ENCODE data around the gene IFNA16.
"Not testable (repeated sequence)": the region's sequence is repeated elsewhere in the genome, so short reads cannot be mapped to it uniquely, and the experiment has no call there.

Gene IFNA16

DNA sequence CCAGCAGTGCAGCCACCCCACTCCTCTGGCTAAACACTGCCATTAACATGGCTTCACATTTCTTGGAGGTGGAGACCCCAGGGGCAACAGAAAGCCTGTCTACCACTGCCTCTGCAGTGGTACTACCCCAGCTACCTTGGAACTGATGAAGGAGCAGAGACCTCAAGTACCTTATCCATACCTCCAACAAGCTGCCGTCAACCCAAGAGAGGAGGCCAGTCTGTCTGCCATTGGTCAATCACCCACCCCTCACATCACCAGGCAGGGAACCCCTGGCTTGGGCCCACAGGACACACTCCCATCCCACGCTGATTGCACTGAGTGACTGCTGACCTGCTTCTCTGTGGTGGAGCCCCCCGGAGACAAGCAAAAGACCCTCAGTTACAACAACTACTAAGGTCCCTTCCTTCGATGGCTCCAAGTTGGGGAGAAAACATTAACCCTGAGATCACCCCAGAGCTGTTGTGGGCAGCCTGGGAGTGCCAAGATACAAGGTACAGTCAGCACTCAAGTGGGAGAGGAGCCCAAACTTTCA lies 17.1 kb upstream of the IFNA16 start:
- H3K27ac ChIP-seq (ENCODE audit: low read depth, low read length, severe bottlenecking): no peak overlapping the region
- H3K4me1 ChIP-seq (ENCODE audit: control insufficient read depth, insufficient read depth, low read length, poor library complexity, severe bottlenecking): no peaks in the 10 kb centered on the region
- H3K9me3 ChIP-seq (ENCODE audit: control insufficient read depth, low read length): no peaks in the 10 kb centered on the region
- 67 to 100% methylated on average over 2 to 3 of the region's 4 CpGs for WGBS, 2 experiments (ENCODE audit: insufficient coverage in 2 of 2)
- no peaks in the 10 kb centered on the region for H3K36me3 ChIP-seq (ENCODE audit: control insufficient read depth, insufficient read depth, low read length)
- no peak overlapping the region for H3K4me3 ChIP-seq (ENCODE audit: extremely low read depth, insufficient read depth, low read length, poor library complexity, severe bottlenecking)

DNA sequence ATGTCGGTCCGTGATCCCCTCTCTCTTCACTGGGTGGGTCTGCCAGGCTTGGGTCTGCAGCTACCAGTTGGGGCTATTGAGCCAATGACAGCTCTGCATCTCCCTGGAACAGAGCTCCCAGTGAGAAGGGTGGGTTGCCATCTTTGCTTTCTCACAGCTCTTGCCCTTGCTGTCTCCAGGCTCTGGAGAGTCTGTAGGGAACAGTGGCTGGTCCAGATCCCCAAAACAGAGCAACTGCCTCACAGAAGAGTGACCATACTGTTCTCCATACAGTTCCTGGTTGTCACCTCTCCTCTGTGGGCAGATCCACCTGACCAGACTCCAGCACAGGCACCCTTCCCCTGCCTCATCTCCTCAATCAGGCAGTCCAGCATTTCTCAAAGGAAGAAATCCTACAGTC lies 16.1 kb upstream of the IFNA16 start:
- H3K4me1 ChIP-seq (ENCODE audit: control insufficient read depth, insufficient read depth, low read length, poor library complexity, severe bottlenecking): no peaks in the 10 kb centered on the region
- no peaks in the 10 kb centered on the region for H3K9me3 ChIP-seq (ENCODE audit: control insufficient read depth, low read length)
- no peak overlapping the region for H3K27ac ChIP-seq (ENCODE audit: low read depth, low read length, severe bottlenecking)
- no peaks in the 10 kb centered on the region for H3K36me3 ChIP-seq (ENCODE audit: control insufficient read depth, insufficient read depth, low read length)
- WGBS, 2 experiments (ENCODE audit: insufficient coverage in 2 of 2): 60 to 89% methylated on average over 2 of the region's 2 CpGs
- H3K4me3 ChIP-seq (ENCODE audit: extremely low read depth, insufficient read depth, low read length, poor library complexity, severe bottlenecking): no peak overlapping the region

DNA sequence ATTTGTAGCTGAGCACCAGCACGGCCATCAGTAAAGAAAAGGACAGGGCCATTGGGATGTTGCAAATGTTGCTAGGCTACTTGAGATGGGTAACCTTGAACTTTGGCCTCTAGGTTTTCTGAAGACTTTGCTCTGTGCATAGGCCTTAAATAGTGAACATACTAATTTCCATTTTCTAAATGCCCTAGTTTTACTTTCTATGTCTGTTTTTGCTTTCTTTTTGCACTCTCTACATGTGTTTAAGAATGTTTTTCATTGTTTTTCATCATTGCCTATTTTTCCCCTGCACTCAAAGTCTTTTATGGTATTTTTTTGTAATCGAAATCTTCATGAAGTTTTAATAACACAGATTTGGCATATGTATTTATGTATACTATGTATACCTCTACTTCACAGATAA lies 11.0 kb upstream of the IFNA16 start, which contains the start of gene IFNA17:
IFNA17 (minus strand) TSS at position 101 of the 400 bp plus-strand sequence; CDS start at position 52, 49 bp downstream.
- H3K4me3 ChIP-seq (ENCODE audit: extremely low read depth, insufficient read depth, low read length, poor library complexity, severe bottlenecking): no peak within 1 kb of the TSS
- H3K4me1 ChIP-seq (ENCODE audit: control insufficient read depth, insufficient read depth, low read length, poor library complexity, severe bottlenecking): no peaks in the 10 kb centered on the region
- no CpG with 5 or more reads among the region's 2 CpGs for WGBS, 2 experiments (ENCODE audit: insufficient coverage in 2 of 2)
- no peaks in the 10 kb centered on the region for H3K9me3 ChIP-seq (ENCODE audit: control insufficient read depth, low read length)
- no peaks in the 10 kb centered on the region for H3K36me3 ChIP-seq (ENCODE audit: control insufficient read depth, insufficient read depth, low read length)
- no peak within 1 kb of the TSS for H3K27ac ChIP-seq (ENCODE audit: low read depth, low read length, severe bottlenecking)

DNA sequence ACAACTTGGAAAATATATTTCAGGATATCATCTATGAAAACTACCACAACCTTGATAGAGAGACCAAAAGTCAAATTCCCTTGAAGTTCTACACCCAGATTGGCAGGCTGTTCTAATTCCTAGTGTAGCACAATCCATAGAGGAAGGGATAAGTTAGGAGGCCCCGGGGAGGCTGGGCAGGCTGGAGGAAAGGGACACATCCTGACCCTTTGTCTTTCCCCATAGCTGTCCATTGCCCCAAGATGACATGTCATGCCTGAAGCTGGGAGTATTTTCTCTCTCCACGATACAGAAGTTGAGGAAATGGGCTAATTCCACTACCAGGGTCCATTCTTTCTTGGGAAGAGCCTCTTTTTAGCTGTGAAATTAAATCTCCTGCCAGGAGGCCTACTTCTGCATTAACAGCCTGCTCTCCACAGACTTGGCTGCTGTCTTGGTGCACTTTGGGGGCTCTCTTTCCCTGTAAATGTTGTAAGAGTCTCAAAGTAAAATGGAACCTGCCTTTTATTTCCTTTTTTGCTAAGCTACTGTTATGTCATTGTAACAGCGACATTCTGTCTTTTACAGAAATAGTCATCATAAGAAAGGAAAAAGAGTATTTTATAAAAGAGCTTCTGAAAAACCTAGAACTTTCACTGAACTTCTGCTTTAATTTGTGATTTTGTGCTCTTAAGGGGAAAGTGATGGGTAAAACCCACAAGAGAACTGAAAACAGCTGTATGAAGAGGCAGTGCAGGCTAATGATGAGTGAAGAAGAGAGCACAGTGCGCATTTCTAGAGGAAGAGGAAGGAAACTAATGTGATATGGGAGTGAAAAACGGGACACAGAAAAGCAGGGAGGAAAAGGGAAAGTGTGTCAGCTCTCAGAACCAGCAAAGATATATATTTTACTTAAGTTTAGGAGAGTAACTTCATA lies 3.4 kb downstream of the IFNA16 start:
- not testable (repeated sequence) for H3K4me1 ChIP-seq (ENCODE audit: control insufficient read depth, insufficient read depth, low read length, poor library complexity, severe bottlenecking); H3K4me3 ChIP-seq (ENCODE audit: extremely low read depth, insufficient read depth, low read length, poor library complexity, severe bottlenecking); H3K9me3 ChIP-seq (ENCODE audit: control insufficient read depth, low read length); H3K27ac ChIP-seq (ENCODE audit: low read depth, low read length, severe bottlenecking); H3K36me3 ChIP-seq (ENCODE audit: control insufficient read depth, insufficient read depth, low read length)
- WGBS, 2 experiments (ENCODE audit: insufficient coverage in 2 of 2): 14% methylated on average over 1 of the region's 5 CpGs; no CpG with 5 or more reads in 1 of the 2 experiments

DNA sequence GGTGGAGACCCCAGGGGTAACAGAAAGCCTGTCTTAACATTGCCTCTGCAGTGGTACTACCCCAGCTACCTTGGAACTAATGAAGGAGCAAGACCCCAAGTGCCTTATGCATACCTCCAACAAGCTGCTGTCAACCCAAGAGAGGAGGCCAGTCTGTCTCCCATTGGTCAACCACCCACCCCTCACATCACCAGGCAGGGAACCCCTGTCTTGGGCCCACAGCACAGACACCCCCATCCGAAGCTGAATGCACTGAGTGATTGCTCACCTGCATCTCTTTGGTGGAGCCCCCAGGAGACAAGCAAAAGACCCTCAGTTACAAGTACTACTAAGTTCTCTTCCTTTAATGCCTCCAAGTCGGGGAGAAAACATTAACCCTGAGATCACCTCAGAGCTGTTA lies 5.0 kb downstream of the IFNA16 start:
- not testable (repeated sequence) for H3K36me3 ChIP-seq (ENCODE audit: control insufficient read depth, insufficient read depth, low read length); H3K9me3 ChIP-seq (ENCODE audit: control insufficient read depth, low read length); H3K4me1 ChIP-seq (ENCODE audit: control insufficient read depth, insufficient read depth, low read length, poor library complexity, severe bottlenecking); H3K4me3 ChIP-seq (ENCODE audit: extremely low read depth, insufficient read depth, low read length, poor library complexity, severe bottlenecking); H3K27ac ChIP-seq (ENCODE audit: low read depth, low read length, severe bottlenecking)
- WGBS, 2 experiments (ENCODE audit: insufficient coverage in 2 of 2): 78% methylated on average over 2 of the region's 2 CpGs; no CpG with 5 or more reads in 1 of the 2 experiments

DNA sequence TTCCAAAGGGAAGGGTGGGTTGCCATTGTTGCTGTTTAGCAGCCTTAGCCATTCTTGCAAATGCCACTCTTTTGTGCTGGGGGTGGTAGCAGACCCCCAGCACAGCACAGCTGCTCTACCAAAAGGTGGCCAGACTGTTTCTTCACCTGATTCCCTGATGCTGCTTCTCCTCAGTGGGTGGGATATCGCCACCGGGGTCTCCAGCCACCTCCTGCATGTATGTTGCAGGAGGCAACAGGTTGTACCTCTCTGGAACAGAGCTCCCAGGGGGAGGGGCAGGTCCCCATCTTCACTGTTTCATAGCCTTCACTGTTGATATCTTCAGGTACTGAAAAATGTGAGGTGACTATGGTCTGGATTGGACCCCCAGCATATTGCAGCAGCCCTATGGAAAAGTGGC lies 6.3 kb downstream of the IFNA16 start:
- not testable (repeated sequence) for H3K36me3 ChIP-seq (ENCODE audit: control insufficient read depth, insufficient read depth, low read length); H3K9me3 ChIP-seq (ENCODE audit: control insufficient read depth, low read length); H3K4me1 ChIP-seq (ENCODE audit: control insufficient read depth, insufficient read depth, low read length, poor library complexity, severe bottlenecking); H3K4me3 ChIP-seq (ENCODE audit: extremely low read depth, insufficient read depth, low read length, poor library complexity, severe bottlenecking); H3K27ac ChIP-seq (ENCODE audit: low read depth, low read length, severe bottlenecking)
- WGBS, 2 experiments (ENCODE audit: insufficient coverage in 2 of 2): 100% methylated on average over 1 of the region's 2 CpGs; no CpG with 5 or more reads in 1 of the 2 experiments

DNA sequence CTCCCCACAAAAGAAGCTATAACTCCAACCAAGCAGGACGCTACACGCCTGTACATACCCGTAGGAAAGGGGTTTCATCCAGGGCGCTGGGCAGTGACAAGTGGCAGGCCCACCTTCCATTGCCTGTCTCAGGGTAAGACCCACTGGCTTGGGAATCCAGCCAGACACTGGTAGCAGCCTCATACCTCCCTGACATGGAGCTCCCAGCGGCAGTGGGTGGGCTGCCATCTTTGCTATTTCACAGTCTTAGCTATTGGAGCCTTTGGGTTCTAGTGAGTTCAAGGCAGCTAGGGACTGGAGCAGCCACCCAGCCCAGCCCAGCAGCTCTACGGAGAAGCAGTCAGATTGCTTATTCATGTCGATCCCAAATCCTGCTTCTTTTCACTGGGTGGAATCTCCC lies 6.8 kb downstream of the IFNA16 start:
- Histone ChIP-seq H3K36me3 (ENCODE audit: control insufficient read depth, insufficient read depth, low read length) (no peaks in the 10 kb centered on the region), H3K9me3 (ENCODE audit: control insufficient read depth, low read length) (no peaks in the 10 kb centered on the region), H3K4me1 (ENCODE audit: control insufficient read depth, insufficient read depth, low read length, poor library complexity, severe bottlenecking) (no peaks in the 10 kb centered on the region), H3K27ac (ENCODE audit: low read depth, low read length, severe bottlenecking) (no peak overlapping the region), H3K4me3 (ENCODE audit: extremely low read depth, insufficient read depth, low read length, poor library complexity, severe bottlenecking) (no peak overlapping the region)
- 90 to 95% methylated on average over 7 of the region's 7 CpGs for WGBS, 2 experiments (ENCODE audit: insufficient coverage in 2 of 2)

DNA sequence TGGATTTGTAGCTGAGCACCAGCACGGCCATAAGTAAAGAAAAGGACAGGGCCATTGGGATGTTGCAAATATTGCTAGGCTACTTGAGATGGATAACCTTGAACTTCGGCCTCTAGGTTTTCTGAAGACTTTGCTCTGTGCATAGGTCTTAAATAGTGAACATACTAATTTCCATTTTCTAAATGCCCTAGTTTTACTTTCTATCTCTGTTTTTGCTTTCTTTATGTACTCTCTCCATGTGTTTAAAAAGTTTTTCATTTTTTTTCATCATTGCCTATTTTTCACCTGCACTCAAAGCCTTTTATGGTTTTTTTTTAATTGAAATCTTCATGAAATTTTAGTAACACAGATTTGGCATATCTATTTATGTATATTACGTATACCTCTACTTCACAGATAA lies 10.1 kb downstream of the IFNA16 start, which contains the start of gene IFNA10:
IFNA10 (minus strand) TSS at position 101 of the 400 bp plus-strand sequence; CDS start at position 55, 46 bp downstream.
- not testable (repeated sequence) for H3K9me3 ChIP-seq (ENCODE audit: control insufficient read depth, low read length); H3K4me1 ChIP-seq (ENCODE audit: control insufficient read depth, insufficient read depth, low read length, poor library complexity, severe bottlenecking); H3K4me3 ChIP-seq (ENCODE audit: extremely low read depth, insufficient read depth, low read length, poor library complexity, severe bottlenecking); H3K36me3 ChIP-seq (ENCODE audit: control insufficient read depth, insufficient read depth, low read length); H3K27ac ChIP-seq (ENCODE audit: low read depth, low read length, severe bottlenecking)
- no CpG with 5 or more reads among the region's 3 CpGs for WGBS, 2 experiments (ENCODE audit: insufficient coverage in 2 of 2)

DNA sequence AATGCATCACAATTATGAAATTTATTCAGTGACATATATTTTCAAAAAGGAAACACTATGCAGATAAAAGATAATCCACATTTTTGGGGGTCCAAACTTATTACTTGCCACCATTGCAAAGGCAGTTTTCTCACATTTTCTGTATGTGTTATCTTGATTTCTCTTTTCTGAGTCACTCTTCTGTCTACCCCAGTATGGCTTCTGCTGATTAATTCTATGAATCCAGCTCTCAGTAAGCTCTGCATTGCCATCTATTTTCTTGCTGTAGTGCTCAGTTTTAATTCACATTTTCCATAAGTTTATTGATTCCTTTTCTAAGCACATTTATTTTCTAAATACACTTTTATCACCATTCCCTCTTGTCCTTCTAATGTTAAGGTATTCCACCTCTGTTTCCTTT lies 11.9 kb downstream of the IFNA16 start:
- H3K4me3 ChIP-seq (ENCODE audit: extremely low read depth, insufficient read depth, low read length, poor library complexity, severe bottlenecking): no peak overlapping the region
- no peaks in the 10 kb centered on the region for H3K9me3 ChIP-seq (ENCODE audit: control insufficient read depth, low read length)
- no peak overlapping the region for H3K27ac ChIP-seq (ENCODE audit: low read depth, low read length, severe bottlenecking)
- no peaks in the 10 kb centered on the region for H3K36me3 ChIP-seq (ENCODE audit: control insufficient read depth, insufficient read depth, low read length)
- no peaks in the 10 kb centered on the region for H3K4me1 ChIP-seq (ENCODE audit: control insufficient read depth, insufficient read depth, low read length, poor library complexity, severe bottlenecking)

DNA sequence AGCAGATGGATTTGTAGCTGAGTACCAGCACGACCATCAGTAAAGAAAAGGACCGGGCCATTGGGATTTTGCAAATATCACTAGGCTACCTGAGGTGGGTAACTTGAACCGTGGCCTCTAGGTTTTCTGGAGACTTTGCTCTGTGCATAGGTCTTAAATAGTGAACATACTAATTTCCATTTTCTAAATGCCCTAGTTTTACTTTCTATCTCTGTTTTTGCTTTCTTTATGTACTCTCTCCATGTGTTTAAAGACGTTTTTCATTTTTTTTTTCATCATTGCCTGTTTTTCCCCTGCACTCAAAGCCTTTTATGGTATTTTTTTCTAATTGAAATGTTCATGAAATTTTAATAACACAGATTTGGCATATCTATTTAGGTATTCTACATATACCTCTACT lies 15.0 kb downstream of the IFNA16 start, which contains the start of gene IFNA7:
IFNA7 (minus strand) TSS at position 101 of the 400 bp plus-strand sequence; CDS start at position 61, 40 bp downstream.
- not testable (repeated sequence) for H3K9me3 ChIP-seq (ENCODE audit: control insufficient read depth, low read length); H3K27ac ChIP-seq (ENCODE audit: low read depth, low read length, severe bottlenecking); H3K4me3 ChIP-seq (ENCODE audit: extremely low read depth, insufficient read depth, low read length, poor library complexity, severe bottlenecking); H3K4me1 ChIP-seq (ENCODE audit: control insufficient read depth, insufficient read depth, low read length, poor library complexity, severe bottlenecking); H3K36me3 ChIP-seq (ENCODE audit: control insufficient read depth, insufficient read depth, low read length)
- WGBS, 2 experiments (ENCODE audit: insufficient coverage in 2 of 2): 79 to 83% methylated on average over 2 of the region's 4 CpGs
